HEK293 (cell line): ENCODE results near the gene AHCYL1.

Experiments
- CTCF ChIA-PET: fragments of 350-600 bp; formaldehyde crosslinking; extraction: SDS; loops from one replicate; lab custom pipeline; 2021; ENCODE audit warnings: antibody characterized with exemption; lab: Yijun Ruan, JAX
- POLR2A ChIA-PET: fragments of 300-600 bp; formaldehyde crosslinking; extraction: SDS; loops from one replicate; lab custom pipeline; 2020; ENCODE audit warnings: antibody characterized with exemption, inconsistent platforms; lab: Yijun Ruan, JAX
- H3K27ac ChIP-seq: fragments of 200-500 bp; sonication (Bioruptor generic); 2 replicates; pipeline ENCODE4 v1.5.1; 2014; ENCODE audit warnings: low read depth, low read length, control low read depth, inconsistent platforms; ENCODE audit errors: extremely low read depth
- H3K36me3 ChIP-seq, 2 experiments: fragments of 200-500 bp in 1 of 2; sonication (Bioruptor generic) in 1 of 2; 1 replicate in 1 of 2; 2 replicates in 1 of 2; pipeline ENCODE4 v1.5.1; 2014 to 2017; ENCODE audit warnings: inconsistent platforms in 2 of 2, low read length in 2 of 2; ENCODE audit not compliant: control insufficient read depth in 2 of 2, insufficient read depth in 1 of 2
- H3K4me1 ChIP-seq: fragments of 200-500 bp; sonication (Bioruptor generic); 2 replicates; pipeline ENCODE4 v1.5.1; 2014; ENCODE audit warnings: mild to moderate bottlenecking, low read length, inconsistent platforms; ENCODE audit not compliant: control insufficient read depth, insufficient read depth
- H3K4me3 ChIP-seq: 2 replicates; pipeline ENCODE4 v1.5.1; 2011; ENCODE audit warnings: low read depth, mild to moderate bottlenecking, control low read depth, low read length, moderate library complexity
- H3K9me3 ChIP-seq: fragments of 200-500 bp; sonication (Bioruptor generic); 2 replicates; pipeline ENCODE4 v1.5.1; 2014; ENCODE audit warnings: low read depth, low read length, inconsistent platforms; ENCODE audit not compliant: control insufficient read depth, insufficient read depth
- ATF2 ChIP-seq: fragments of 450-650 bp; formaldehyde crosslinking; IDR thresholded peaks from 2 replicates; pipeline ENCODE4 v1.5.1; 2016; ENCODE audit warnings: missing biosample characterization, missing genetic modification characterization, low read depth
- BCL11B ChIP-seq: fragments of 450-650 bp; formaldehyde crosslinking; IDR thresholded peaks from 2 replicates; pipeline ENCODE4 v1.5.1; 2016; ENCODE audit warnings: low read depth, missing biosample characterization, missing genetic modification characterization
- CTCF ChIP-seq: fragments of 450-650 bp; formaldehyde crosslinking; IDR thresholded peaks from 2 replicates; pipeline ENCODE4 v1.5.1; 2016; ENCODE audit warnings: missing biosample characterization, missing genetic modification characterization
- KLF7 ChIP-seq: fragments of 450-650 bp; formaldehyde crosslinking; IDR thresholded peaks from 2 replicates; pipeline ENCODE4 v1.5.1; 2016; ENCODE audit warnings: missing biosample characterization, missing genetic modification characterization, borderline replicate concordance
- PRDM4 ChIP-seq: fragments of 450-650 bp; formaldehyde crosslinking; IDR thresholded peaks from 2 replicates; pipeline ENCODE4 v1.5.1; 2017; ENCODE audit warnings: missing biosample characterization, missing genetic modification characterization
- SCRT1 ChIP-seq: fragments of 450-650 bp; formaldehyde crosslinking; IDR thresholded peaks from 2 replicates; pipeline ENCODE4 v1.5.1; 2016; ENCODE audit warnings: missing biosample characterization, missing genetic modification characterization, borderline replicate concordance
- SP7 ChIP-seq: fragments of 450-650 bp; formaldehyde crosslinking; IDR thresholded peaks from 2 replicates; pipeline ENCODE4 v1.5.1; 2016; ENCODE audit warnings: missing biosample characterization, missing genetic modification characterization
- ZBTB44 ChIP-seq: fragments of 450-650 bp; IDR thresholded peaks from 2 replicates; pipeline ENCODE4 v1.5.1; 2018; ENCODE audit warnings: missing biosample characterization, mild to moderate bottlenecking, missing genetic modification characterization
- ZFP3 ChIP-seq: fragments of 450-650 bp; formaldehyde crosslinking; IDR thresholded peaks from 2 replicates; pipeline ENCODE4 v1.5.1; 2016; ENCODE audit warnings: low read depth, missing biosample characterization, missing genetic modification characterization
- ZFP37 ChIP-seq: fragments of 450-650 bp; formaldehyde crosslinking; IDR thresholded peaks from 2 replicates; pipeline ENCODE4 v1.5.1; 2016; ENCODE audit warnings: missing biosample characterization, missing genetic modification characterization
- ZFP69B ChIP-seq: fragments of 450-650 bp; formaldehyde crosslinking; IDR thresholded peaks from 2 replicates; pipeline ENCODE4 v1.5.1; 2016; ENCODE audit warnings: missing biosample characterization, missing genetic modification characterization
- ZNF112 ChIP-seq: fragments of 450-650 bp; formaldehyde crosslinking; IDR thresholded peaks from 2 replicates; pipeline ENCODE4 v1.5.0; 2017; ENCODE audit warnings: missing biosample characterization, missing genetic modification characterization
- ZNF155 ChIP-seq: fragments of 450-650 bp; formaldehyde crosslinking; IDR thresholded peaks from 2 replicates; pipeline ENCODE4 v1.5.1; 2016; ENCODE audit warnings: missing biosample characterization, missing genetic modification characterization
- ZNF214 ChIP-seq: fragments of 450-650 bp; formaldehyde crosslinking; IDR thresholded peaks from 2 replicates; pipeline ENCODE4 v1.5.1; 2017; ENCODE audit warnings: missing biosample characterization, mild to moderate bottlenecking, missing genetic modification characterization, borderline replicate concordance
- ZNF239 ChIP-seq: fragments of 450-650 bp; formaldehyde crosslinking; IDR thresholded peaks from 2 replicates; pipeline ENCODE4 v1.5.1; 2016; ENCODE audit warnings: missing biosample characterization, missing genetic modification characterization
- ZNF280C ChIP-seq: fragments of 450-650 bp; formaldehyde crosslinking; IDR thresholded peaks from 2 replicates; pipeline ENCODE4 v1.5.1; 2016; ENCODE audit warnings: missing biosample characterization, missing genetic modification characterization
- ZNF394 ChIP-seq: fragments of 450-650 bp; formaldehyde crosslinking; IDR thresholded peaks from 2 replicates; pipeline ENCODE4 v1.5.1; 2016; ENCODE audit warnings: missing biosample characterization, missing genetic modification characterization, mild to moderate bottlenecking, moderate library complexity, borderline replicate concordance
- ZNF398 ChIP-seq: fragments of 450-650 bp; formaldehyde crosslinking; IDR thresholded peaks from 2 replicates; pipeline ENCODE4 v1.5.1; 2017; ENCODE audit warnings: missing biosample characterization, missing genetic modification characterization
- ZNF426 ChIP-seq: fragments of 450-650 bp; formaldehyde crosslinking; IDR thresholded peaks from 2 replicates; pipeline ENCODE4 v1.5.1; 2017; ENCODE audit warnings: missing biosample characterization, missing genetic modification characterization, mild to moderate bottlenecking, inconsistent platforms, moderate library complexity
- ZNF548 ChIP-seq: fragments of 450-650 bp; formaldehyde crosslinking; IDR thresholded peaks from 2 replicates; pipeline ENCODE4 v1.5.1; 2016; ENCODE audit warnings: missing biosample characterization, missing genetic modification characterization
- ZNF555 ChIP-seq: fragments of 450-650 bp; formaldehyde crosslinking; conservative IDR thresholded peaks from 2 replicates; pipeline ENCODE4 v1.5.1; 2017; ENCODE audit warnings: missing biosample characterization, mild to moderate bottlenecking, missing genetic modification characterization, inconsistent platforms
- ZNF571 ChIP-seq: fragments of 450-650 bp; formaldehyde crosslinking; IDR thresholded peaks from 2 replicates; pipeline ENCODE4 v1.5.0; 2017; ENCODE audit warnings: missing biosample characterization, missing genetic modification characterization
- ZNF701 ChIP-seq: fragments of 450-650 bp; formaldehyde crosslinking; IDR thresholded peaks from 2 replicates; pipeline ENCODE4 v1.5.1; 2016; ENCODE audit warnings: missing biosample characterization, missing genetic modification characterization
- ZNF785 ChIP-seq: fragments of 450-650 bp; formaldehyde crosslinking; IDR thresholded peaks from 2 replicates; pipeline ENCODE4 v1.5.1; 2016; ENCODE audit warnings: missing biosample characterization, missing genetic modification characterization
- ZNF792 ChIP-seq: fragments of 450-650 bp; formaldehyde crosslinking; IDR thresholded peaks from 2 replicates; pipeline ENCODE4 v1.5.1; 2016; ENCODE audit warnings: missing biosample characterization, missing genetic modification characterization

The AHCYL1 gene

GRCh38 chr1:110005971-110006370 lies 21.4 kb downstream of the AHCYL1 start:
- Histone ChIP-seq H3K4me3 (no peak overlapping the region), H3K27ac (no peak overlapping the region), H3K36me3 (peaks cover 12 to 25% of the 10 kb centered on the region in 2 experiments)
- CTCF ChIA-PET: interaction anchor here (0.8 to 3.2 kb wide), 6 partner anchors 12 to 454 kb away, joined by 3 to 36 read pairs (median 5); partner anchors contain the start of gene AHCYL1
- POLR2A ChIA-PET: interaction anchor here (1.2 kb wide), 1 partner anchor 21 kb away, joined by 3 read pairs; the partner anchor contains the start of gene AHCYL1
- TF ChIP-seq ZNF792 (tag by site-specific recombination): no peak
- TF ChIP-seq ZNF555 (tag by site-specific recombination): no peak
- TF ChIP-seq ZNF426 (tag by site-specific recombination): no peak
- TF ChIP-seq ZNF112 (tag by site-specific recombination): no peak
- TF ChIP-seq ATF2 (tag by site-specific recombination): no peak
- TF ChIP-seq ZFP3 (tag by site-specific recombination): no peak
- no peak for TF ChIP-seq ZNF394 (tag by site-specific recombination)
- no peak for TF ChIP-seq ZNF571 (tag by site-specific recombination)
- no peak for TF ChIP-seq ZNF239 (tag by site-specific recombination)
- TF ChIP-seq PRDM4: no peak
- TF ChIP-seq ZNF280C (tag by site-specific recombination): no peak
- TF ChIP-seq BCL11B: no peak
- no peak for TF ChIP-seq ZBTB44
- no peak for TF ChIP-seq ZFP37 (tag by site-specific recombination)
- TF ChIP-seq KLF7 (tag by site-specific recombination): no peak
- TF ChIP-seq ZNF155: no peak
- no peak for TF ChIP-seq ZNF548 (tag by site-specific recombination)
- TF ChIP-seq, all 188 proteins: peak for 0
- Histone ChIP-seq H3K9me3 (no peaks in the 10 kb centered on the region), H3K4me1 (peaks cover 25% of the 10 kb centered on the region)

- Histone ChIP-seq H3K4me1 (peaks cover 25% of the 10 kb centered on the region), H3K27ac (no peak overlapping the region), H3K4me3 (no peak overlapping the region), H3K9me3 (no peaks in the 10 kb centered on the region), H3K36me3 (peaks cover 12 to 30% of the 10 kb centered on the region in 2 experiments)
- ChIA-PET POLR2A (interaction anchor here (0.9 to 1.2 kb wide), 2 partner anchors 21 to 22 kb away, joined by 3 read pairs; partner anchors contain the start of gene AHCYL1), CTCF (interaction anchor here (0.6 to 3.2 kb wide), 6 partner anchors 21 to 454 kb away, joined by 3 to 36 read pairs (median 4); partner anchors contain the start of gene AHCYL1)
- TF ChIP-seq SCRT1 (tag by site-specific recombination) (no peak), ZNF214 (tag by site-specific recombination) (no peak), ZNF701 (tag by site-specific recombination) (no peak), CTCF (tag by site-specific recombination) (no peak), ZFP69B (no peak), ZNF785 (tag by site-specific recombination) (no peak), ZNF398 (tag by site-specific recombination) (no peak), SP7 (tag by site-specific recombination) (no peak)
These were observed 22.0 kb downstream of the AHCYL1 start for GRCh38 chr1:110006516-110006915.
